ENCODE measurements around the gene LEMD1.

The LEMD1 gene

GRCh38 chr1:205465392-205465791 lies 43.5 kb upstream of the LEMD1 start:
- Histone ChIP-seq H4K20me1 (ENCODE audit: low read depth, low read length) (no peaks in the 10 kb centered on the region), H3K27ac (ENCODE audit: low read depth, low read length) (no peak overlapping the region), H3K27me3 (ENCODE audit: low read length) (0 out of 2 replicates have a peak, but pooled peaks cover 4% of the 10 kb centered on the region), H3K9ac (ENCODE audit: low read length) (no peak overlapping the region), H3K36me3 (ENCODE audit: low read length) (no peaks in the 10 kb centered on the region), H2AFZ (ENCODE audit: low read depth, low read length, severe bottlenecking) (no peak overlapping the region), H3K4me3 (ENCODE audit: insufficient read depth, low read length, poor library complexity, severe bottlenecking) (no peak overlapping the region), H3K9me2 (replicated peaks; ENCODE audit: insufficient read depth, low read length) (no peaks in the 10 kb centered on the region), H3K4me2 (ENCODE audit: low read depth, low read length, poor library complexity, severe bottlenecking) (no peak overlapping the region), H3K9me3 (ENCODE audit: insufficient read depth, low read length) (no peaks in the 10 kb centered on the region), H3K79me2 (ENCODE audit: insufficient read depth, low read length) (no peaks in the 10 kb centered on the region), H3F3A (ENCODE audit: insufficient read depth) (no peaks in the 10 kb centered on the region)
- TF ChIP-seq EZH2phosphoT487 (conservative IDR thresholded peaks at IDR 0.05; ENCODE audit: low read length): no peak
- no peak for TF ChIP-seq CTCF (IDR thresholded peaks at IDR 0.05; ENCODE audit: insufficient read depth, low read length, poor library complexity, severe bottlenecking)

GRCh38 chr1:205458777-205459566 lies 37.1 kb upstream of the LEMD1 start:
- H3K36me3 ChIP-seq (ENCODE audit: low read length): no peaks in the 10 kb centered on the region
- H3K9ac ChIP-seq (ENCODE audit: low read length): no peak overlapping the region
- H4K20me1 ChIP-seq (ENCODE audit: low read depth, low read length): no peaks in the 10 kb centered on the region
- TF ChIP-seq CTCF (IDR thresholded peaks at IDR 0.05; ENCODE audit: insufficient read depth, low read length, poor library complexity, severe bottlenecking): no peak
- TF ChIP-seq EZH2phosphoT487 (conservative IDR thresholded peaks at IDR 0.05; ENCODE audit: low read length): no peak
- 0 out of 2 replicates have a peak, but pooled peaks cover 4% of the 10 kb centered on the region for H3K27me3 ChIP-seq (ENCODE audit: low read length)
- H3K4me3 ChIP-seq (ENCODE audit: insufficient read depth, low read length, poor library complexity, severe bottlenecking): no peak overlapping the region
- H3K79me2 ChIP-seq (ENCODE audit: insufficient read depth, low read length): no peaks in the 10 kb centered on the region
- H3K9me2 ChIP-seq (replicated peaks; ENCODE audit: insufficient read depth, low read length): no peaks in the 10 kb centered on the region
- no peaks in the 10 kb centered on the region for H3K9me3 ChIP-seq (ENCODE audit: insufficient read depth, low read length)
- H2AFZ ChIP-seq (ENCODE audit: low read depth, low read length, severe bottlenecking): no peak overlapping the region
- no peak overlapping the region for H3K27ac ChIP-seq (ENCODE audit: low read depth, low read length)
- no peak overlapping the region for H3K4me2 ChIP-seq (ENCODE audit: low read depth, low read length, poor library complexity, severe bottlenecking)
- H3F3A ChIP-seq (ENCODE audit: insufficient read depth): no peaks in the 10 kb centered on the region

GRCh38 chr1:205456868-205457745 lies 35.3 kb upstream of the LEMD1 start:
- no peak overlapping the region for H3K27ac ChIP-seq (ENCODE audit: low read depth, low read length)
- H3K27me3 ChIP-seq (ENCODE audit: low read length): no peaks in the 10 kb centered on the region
- H3K36me3 ChIP-seq (ENCODE audit: low read length): no peaks in the 10 kb centered on the region
- no peaks in the 10 kb centered on the region for H3K79me2 ChIP-seq (ENCODE audit: insufficient read depth, low read length)
- H3K9me3 ChIP-seq (ENCODE audit: insufficient read depth, low read length): no peaks in the 10 kb centered on the region
- no peaks in the 10 kb centered on the region for H3K9me2 ChIP-seq (replicated peaks; ENCODE audit: insufficient read depth, low read length)
- no peaks in the 10 kb centered on the region for H3F3A ChIP-seq (ENCODE audit: insufficient read depth)
- no peak overlapping the region for H3K4me3 ChIP-seq (ENCODE audit: insufficient read depth, low read length, poor library complexity, severe bottlenecking)
- no peaks in the 10 kb centered on the region for H4K20me1 ChIP-seq (ENCODE audit: low read depth, low read length)
- no peak overlapping the region for H2AFZ ChIP-seq (ENCODE audit: low read depth, low read length, severe bottlenecking)
- H3K4me2 ChIP-seq (ENCODE audit: low read depth, low read length, poor library complexity, severe bottlenecking): no peak overlapping the region
- H3K9ac ChIP-seq (ENCODE audit: low read length): no peak overlapping the region
- TF ChIP-seq CTCF (IDR thresholded peaks at IDR 0.05; ENCODE audit: insufficient read depth, low read length, poor library complexity, severe bottlenecking) (no peak), EZH2phosphoT487 (conservative IDR thresholded peaks at IDR 0.05; ENCODE audit: low read length) (0 out of 2 replicates have a peak, but pooled peaks have one; percentile 87)
